Stimulated activated CD8-positive, alpha-beta memory T cell treated with anti-CD3 and anti-CD28 coated beads, Interleukin-12 subunit alpha, Interleukin-12 subunit beta, amount 100 ng/mL, for 4 hours (primary cell): Measurements from ENCODE around the gene CYTIP.
"Not testable (repeated sequence)": the region's sequence is repeated elsewhere in the genome, so short reads cannot be mapped to it uniquely, and the experiment has no call there.

ENCODE experiments used
- DNase-seq: peaks from one replicate; pipeline ENCODE4 v3.0.0-alpha.2; 2020; ENCODE audit warnings: low read depth

CYTIP gene

GRCh38 chr2:157368508-157368907 is 75.4 kb downstream of the CYTIP start:
- DNase-seq = not testable (repeated sequence)

- DNase-seq = no peak
These were observed 76.2 kb downstream of the CYTIP start for GRCh38 chr2:157367704-157368103.
